Measurements from ENCODE around the gene DRAM2. TPM values are rescaled to one million over a fixed set of nuclear protein-coding genes. Genes with fewer than 3 reads are reported as not detected.

DRAM2 gene
- total RNA-seq = 10 to 100 TPM; 24.9 to 25.7 TPM
- long read RNA-seq, donor 1, partial matches to known transcripts = 1 of 10 reads
- long read RNA-seq, donor 1, other reads (novel, unspliced or antisense) = 9 of 10 reads
- long read RNA-seq, donor 2, transcript DRAM2-208 (9 exons, 1,872 nt) = major isoform, 16 of 48 reads
- long read RNA-seq, donor 2, partial matches to known transcripts = 1 of 48 reads
- long read RNA-seq, donor 2, other reads (novel, unspliced or antisense) = 31 of 48 reads

GRCh38 chr1:111139956-111140679 lies at the start of gene DRAM2, which contains the start of gene CEPT1:
Gene DRAM2, minus strand, starts transcription at chr1:111140093. Its CDS starts 8,539 bp downstream, at chr1:111131554.
Gene CEPT1, plus strand, starts transcription at chr1:111140223. Its CDS starts 7,492 bp downstream, at chr1:111147715.
- intact Hi-C loops (cut with DNase I) = loop anchor here in 1 of 2 donors (5.0 kb wide), 1 partner anchor 552 kb away; no protein-coding TSS in a partner anchor
- peak; percentile 98 for DNase-seq (ENCODE audit: low spot score)

GRCh38 chr1:111184663-111185062 lies 44.8 kb upstream of the DRAM2 start:
- DNase-seq (ENCODE audit: low spot score) = no peak
- intact Hi-C loops (cut with DNase I) = no loop called here

- DNase-seq (ENCODE audit: low spot score) = no peak
- intact Hi-C loops (cut with DNase I) = no loop called here
Measured at GRCh38 chr1:111183308-111184069, 43.6 kb upstream of the DRAM2 start.

- intact Hi-C loops (cut with DNase I) = no loop called here
- no peak for DNase-seq (ENCODE audit: low spot score)
Measured at GRCh38 chr1:111182052-111182451, 42.2 kb upstream of the DRAM2 start.

- intact Hi-C loops (cut with DNase I) = loop anchor here in 1 of 2 donors (5.0 kb wide), 1 partner anchor 293 kb away; no protein-coding TSS in a partner anchor
- no peak for DNase-seq (ENCODE audit: low spot score)
Measured at GRCh38 chr1:111179968-111180533, 40.2 kb upstream of the DRAM2 start.

- intact Hi-C loops (cut with DNase I) = loop anchor here in 1 of 2 donors (1.0 to 5.0 kb wide), 2 partner anchors 40 to 289 kb away; no protein-coding TSS in a partner anchor
Measured at GRCh38 chr1:111176678-111177077, 36.8 kb upstream of the DRAM2 start.

GRCh38 chr1:111175349-111175748 lies 35.5 kb upstream of the DRAM2 start:
- no peak for DNase-seq (ENCODE audit: low spot score)
- intact Hi-C loops (cut with DNase I) = loop anchor here in 1 of 2 donors (5.0 kb wide), 1 partner anchor 288 kb away; no protein-coding TSS in a partner anchor

More at GRCh38 chr1:111176678-111177077, 36.8 kb upstream of the DRAM2 start:
- no peak for DNase-seq (ENCODE audit: low spot score)

GRCh38 chr1:111174070-111174469 lies 34.2 kb upstream of the DRAM2 start:
- no peak for DNase-seq (ENCODE audit: low spot score)
- intact Hi-C loops (cut with DNase I) = loop anchor here in 1 of 2 donors (5.0 kb wide), 1 partner anchor 332 kb away; no protein-coding TSS in a partner anchor

GRCh38 chr1:111172463-111172862 lies 32.6 kb upstream of the DRAM2 start:
- DNase-seq (ENCODE audit: low spot score) = no peak
- intact Hi-C loops (cut with DNase I) = loop anchor here in 1 of 2 donors (5.0 kb wide), 1 partner anchor 330 kb away; no protein-coding TSS in a partner anchor

GRCh38 chr1:111164151-111164550 lies 24.3 kb upstream of the DRAM2 start:
- no peak for DNase-seq (ENCODE audit: low spot score)
- intact Hi-C loops (cut with DNase I) = no loop called here

- intact Hi-C loops (cut with DNase I) = no loop called here
- DNase-seq (ENCODE audit: low spot score) = no peak
Measured at GRCh38 chr1:111163363-111163762, 23.5 kb upstream of the DRAM2 start.

GRCh38 chr1:111162488-111162880 lies 22.6 kb upstream of the DRAM2 start:
- DNase-seq (ENCODE audit: low spot score) = no peak
- intact Hi-C loops (cut with DNase I) = no loop called here

- no peak for DNase-seq (ENCODE audit: low spot score)
- intact Hi-C loops (cut with DNase I) = no loop called here
Measured at GRCh38 chr1:111161843-111162487, 22.1 kb upstream of the DRAM2 start.

GRCh38 chr1:111157431-111157830 lies 17.5 kb upstream of the DRAM2 start:
- intact Hi-C loops (cut with DNase I) = no loop called here
- DNase-seq (ENCODE audit: low spot score) = no peak

- DNase-seq (ENCODE audit: low spot score) = no peak
- intact Hi-C loops (cut with DNase I) = no loop called here
Measured at GRCh38 chr1:111154021-111154999, 14.4 kb upstream of the DRAM2 start.

GRCh38 chr1:111151838-111152237 lies 11.9 kb upstream of the DRAM2 start:
- intact Hi-C loops (cut with DNase I) = no loop called here
- DNase-seq (ENCODE audit: low spot score) = no peak

- intact Hi-C loops (cut with DNase I) = loop anchor here in 1 of 2 donors (5.0 kb wide), 1 partner anchor 199 kb away; no protein-coding TSS in a partner anchor
Measured at GRCh38 chr1:111148376-111148881, 8.5 kb upstream of the DRAM2 start.

More at GRCh38 chr1:111148376-111148881, 8.5 kb upstream of the DRAM2 start:
- DNase-seq (ENCODE audit: low spot score) = no peak

Measured in posterior vena cava (tissue), 2 donors.